ENCODE data around the gene DOK7.

DNA sequence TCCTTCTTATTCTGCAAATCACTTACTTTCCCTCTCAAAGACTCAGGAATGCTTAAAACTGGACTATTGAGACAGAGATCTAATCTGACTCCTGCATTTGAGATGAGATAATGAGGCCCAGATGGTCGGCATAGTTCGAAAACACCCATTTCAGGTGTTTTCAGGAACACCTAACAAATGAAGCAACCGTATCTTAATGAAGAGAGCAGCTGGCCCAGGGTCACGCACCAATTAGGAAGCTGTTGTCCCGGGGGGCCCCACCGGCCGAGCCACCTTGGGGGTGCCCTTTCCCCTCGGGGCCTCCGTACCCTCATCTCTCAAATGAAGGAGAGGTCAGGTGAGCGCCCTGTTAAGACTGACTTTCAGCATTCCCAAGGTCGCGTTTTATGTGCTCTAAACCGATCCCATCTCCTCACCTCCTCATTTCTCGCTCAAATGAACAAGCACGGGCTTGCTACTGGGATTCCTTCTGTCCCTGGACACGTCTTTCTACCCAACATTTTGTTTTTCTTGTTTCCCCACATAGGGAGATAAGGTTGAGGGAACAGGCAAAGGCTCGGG lies 68.3 kb downstream of the DOK7 start:
- TF ChIP-seq, protein P1, sequence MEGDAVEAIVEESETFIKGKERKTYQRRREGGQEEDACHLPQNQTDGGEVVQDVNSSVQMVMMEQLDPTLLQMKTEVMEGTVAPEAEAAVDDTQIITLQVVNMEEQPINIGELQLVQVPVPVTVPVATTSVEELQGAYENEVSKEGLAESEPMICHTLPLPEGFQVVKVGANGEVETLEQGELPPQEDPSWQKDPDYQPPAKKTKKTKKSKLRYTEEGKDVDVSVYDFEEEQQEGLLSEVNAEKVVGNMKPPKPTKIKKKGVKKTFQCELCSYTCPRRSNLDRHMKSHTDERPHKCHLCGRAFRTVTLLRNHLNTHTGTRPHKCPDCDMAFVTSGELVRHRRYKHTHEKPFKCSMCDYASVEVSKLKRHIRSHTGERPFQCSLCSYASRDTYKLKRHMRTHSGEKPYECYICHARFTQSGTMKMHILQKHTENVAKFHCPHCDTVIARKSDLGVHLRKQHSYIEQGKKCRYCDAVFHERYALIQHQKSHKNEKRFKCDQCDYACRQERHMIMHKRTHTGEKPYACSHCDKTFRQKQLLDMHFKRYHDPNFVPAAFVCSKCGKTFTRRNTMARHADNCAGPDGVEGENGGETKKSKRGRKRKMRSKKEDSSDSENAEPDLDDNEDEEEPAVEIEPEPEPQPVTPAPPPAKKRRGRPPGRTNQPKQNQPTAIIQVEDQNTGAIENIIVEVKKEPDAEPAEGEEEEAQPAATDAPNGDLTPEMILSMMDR (IDR thresholded peaks at IDR 0.05) = no peak
- no peak for TF ChIP-seq POLR2A (IDR thresholded peaks at IDR 0.05)
- TF ChIP-seq POLR2AphosphoS5 (IDR thresholded peaks at IDR 0.05) = no peak
